SK-N-SH (cell line): ENCODE measurements around the gene GLUD1. TPM values are rescaled to one million over a fixed set of nuclear protein-coding genes. Genes with fewer than 3 reads are reported as not detected.
A peak's percentile ranks its signal among the peaks of the same experiment; 100 is the strongest.

Source experiments
- CTCF ChIA-PET: fragments of 300-600, 350-600 bp; formaldehyde crosslinking; extraction: SDS; loops from one replicate; lab custom pipeline; 2021; lab: Yijun Ruan, JAX
- POLR2A ChIA-PET: fragments of 350-600 bp; sonication (Branson Sonifier 250); formaldehyde crosslinking; extraction: SDS; loops from one replicate; lab custom pipeline; 2020; ENCODE audit warnings: antibody characterized with exemption, inconsistent platforms; lab: Yijun Ruan, JAX
- DNase-seq: peaks from one replicate; pipeline ENCODE4 v3.0.0; 2012
- H2AFZ ChIP-seq: fragments of 200-600 bp; sonication (generic); 2 replicates; pipeline ENCODE4 v1.8.1; 2016; ENCODE audit warnings: antibody characterized with exemption, mild to moderate bottlenecking, low read depth
- H3F3A ChIP-seq: fragments of 200-600 bp; sonication (generic); replicated peaks from 2 replicates; pipeline ENCODE3; 2016; ENCODE audit warnings: antibody characterized with exemption, mild to moderate bottlenecking; ENCODE audit not compliant: insufficient read depth
- H3K27ac ChIP-seq, 2 experiments: fragments of 200-500 bp in 1 of 2; fragments of 200-600 bp in 1 of 2; sonication (Bioruptor generic) in 1 of 2; sonication (generic), shearing (Covaris generic) in 1 of 2; 2 replicates each; pipeline versions ENCODE4 v1.5.1 to v1.6.1; 2014 to 2016; ENCODE audit warnings: low read depth in 2 of 2, inconsistent platforms in 1 of 2, low read length in 1 of 2, mild to moderate bottlenecking in 1 of 2, mixed read lengths in 1 of 2
- H3K27me3 ChIP-seq: fragments of 200-600 bp; sonication (generic), shearing (Covaris generic); 2 replicates; pipeline ENCODE4 v1.6.1; 2016; ENCODE audit warnings: mixed run types; ENCODE audit not compliant: insufficient read depth
- H3K36me3 ChIP-seq, 2 experiments: fragments of 200-500 bp in 1 of 2; fragments of 200-600 bp in 1 of 2; sonication (Bioruptor generic) in 1 of 2; sonication (generic) in 1 of 2; replicated peaks in 1 of 2; 2 replicates each; pipeline versions ENCODE3 to v1.5.1; 2014 to 2016; ENCODE audit warnings: low read length in 1 of 2, mild to moderate bottlenecking in 1 of 2; ENCODE audit not compliant: insufficient read depth in 2 of 2, control insufficient read depth in 1 of 2
- H3K4me1 ChIP-seq, 2 experiments: fragments of 200-500 bp in 1 of 2; fragments of 200-600 bp in 1 of 2; sonication (Bioruptor generic) in 1 of 2; sonication (generic), shearing (Covaris generic) in 1 of 2; 2 replicates each; pipeline versions ENCODE4 v1.5.1 to v1.6.1; 2014 to 2016; ENCODE audit warnings: low read depth in 1 of 2, low read length in 1 of 2, mixed run types in 1 of 2; ENCODE audit not compliant: insufficient read depth in 2 of 2, control insufficient read depth in 1 of 2
- H3K4me2 ChIP-seq: fragments of 200-600 bp; sonication (generic), shearing (Covaris generic); 2 replicates; pipeline ENCODE4 v1.6.1; 2017; ENCODE audit warnings: mixed run types
- H3K4me3 ChIP-seq, 2 experiments: fragments of 200-500 bp in 1 of 2; fragments of 200-600 bp in 1 of 2; sonication (Bioruptor generic) in 1 of 2; sonication (generic), shearing (Covaris generic) in 1 of 2; 2 replicates each; pipeline versions ENCODE4 v1.5.1 to v1.8.1; 2014 to 2016; ENCODE audit warnings: low read depth in 2 of 2, inconsistent platforms in 1 of 2, low read length in 1 of 2, mild to moderate bottlenecking in 1 of 2, mixed read lengths in 1 of 2, moderate library complexity in 1 of 2
- H3K79me2 ChIP-seq: fragments of 200-600 bp; sonication (generic); 2 replicates; pipeline ENCODE4 v1.8.1; 2017; ENCODE audit warnings: mild to moderate bottlenecking; ENCODE audit not compliant: insufficient read depth
- H3K9ac ChIP-seq: fragments of 200-600 bp; sonication (generic); 2 replicates; pipeline ENCODE4 v1.6.1; 2017; ENCODE audit warnings: mixed run types
- H3K9me2 ChIP-seq: fragments of 200-600 bp; sonication (generic); 2 replicates; pipeline ENCODE4 v1.6.1; 2017; ENCODE audit warnings: mixed run types
- H3K9me3 ChIP-seq: fragments of 200-600 bp; sonication (generic); 2 replicates; pipeline ENCODE4 v1.6.1; 2017; ENCODE audit warnings: mixed run types, mild to moderate bottlenecking, moderate library complexity
- H4K20me1 ChIP-seq: fragments of 200-600 bp; sonication (generic); 2 replicates; pipeline ENCODE4 v1.6.1; 2017; ENCODE audit warnings: mild to moderate bottlenecking, mixed run types; ENCODE audit not compliant: insufficient read depth
- CHD2 ChIP-seq: fragments of 150-350 bp; IDR thresholded peaks from 2 replicates; pipeline ENCODE4 v1.6.1; 2018; ENCODE audit warnings: low read length; ENCODE audit not compliant: partially characterized antibody
- CTCF ChIP-seq: fragments of 200-600 bp; sonication (generic); IDR thresholded peaks from 2 replicates; pipeline ENCODE4 v1.6.1; 2017; ENCODE audit warnings: antibody characterized with exemption, mild to moderate bottlenecking, moderate library complexity
- ELF1 ChIP-seq: IDR thresholded peaks from 2 replicates; pipeline ENCODE4 v1.4.0; 2012
- FOSL2 ChIP-seq: IDR thresholded peaks from 2 replicates; pipeline ENCODE4 v1.4.0; 2012; ENCODE audit warnings: low read depth, mild to moderate bottlenecking, moderate library complexity, borderline replicate concordance
- FOXJ3 ChIP-seq: sonication (generic); formaldehyde crosslinking; IDR thresholded peaks from 2 replicates; pipeline ENCODE4 v1.5.1; 2020; ENCODE audit warnings: mild to moderate bottlenecking, missing genetic modification reagents
- FOXM1 ChIP-seq: IDR thresholded peaks from 2 replicates; pipeline ENCODE4 v1.4.0; 2012; ENCODE audit warnings: low read depth, mild to moderate bottlenecking
- GATA2 ChIP-seq: sonication (generic); formaldehyde crosslinking; IDR thresholded peaks from 2 replicates; pipeline ENCODE4 v1.5.0; 2020; ENCODE audit warnings: mild to moderate bottlenecking, missing genetic modification reagents
- JUND ChIP-seq: IDR thresholded peaks from 2 replicates; pipeline ENCODE4 v1.4.0; 2012
- MEF2A ChIP-seq: IDR thresholded peaks from 2 replicates; pipeline ENCODE4 v1.4.0; 2012; ENCODE audit warnings: low read depth, borderline replicate concordance
- NFIC ChIP-seq: IDR thresholded peaks from 2 replicates; pipeline ENCODE4 v1.4.0; 2012; ENCODE audit warnings: borderline replicate concordance
- NRF1 ChIP-seq: IDR thresholded peaks from 2 replicates; pipeline ENCODE4 v1.6.1; 2012; ENCODE audit warnings: low read depth, mild to moderate bottlenecking, low read length
- RAD21 ChIP-seq: IDR thresholded peaks from 2 replicates; pipeline ENCODE4 v1.6.1; 2012; ENCODE audit warnings: mild to moderate bottlenecking, low read length
- RFX5 ChIP-seq: IDR thresholded peaks from 2 replicates; pipeline ENCODE4 v1.6.1; 2012; ENCODE audit warnings: mild to moderate bottlenecking, improper control_type of control experiment, low read length
- RXRA ChIP-seq: IDR thresholded peaks from 2 replicates; pipeline ENCODE4 v1.4.0; 2012; ENCODE audit warnings: low read depth, mild to moderate bottlenecking, borderline replicate concordance
- SIN3A ChIP-seq: IDR thresholded peaks from 2 replicates; pipeline ENCODE4 v1.6.1; 2012; ENCODE audit warnings: low read depth, mild to moderate bottlenecking, low read length, moderate library complexity, borderline replicate concordance
- SMC3 ChIP-seq: IDR thresholded peaks from 2 replicates; pipeline ENCODE4 v1.6.1; 2012; ENCODE audit warnings: low read depth, low read length, improper control_type of control experiment
- TAF1 ChIP-seq: IDR thresholded peaks from 2 replicates; pipeline ENCODE4 v1.6.1; 2012; ENCODE audit warnings: low read depth, mild to moderate bottlenecking, low read length, moderate library complexity, borderline replicate concordance
- TEAD4 ChIP-seq: IDR thresholded peaks from 2 replicates; pipeline ENCODE4 v1.4.0; 2012; ENCODE audit warnings: mild to moderate bottlenecking, borderline replicate concordance; ENCODE audit not compliant: insufficient read depth
- USF2 ChIP-seq: fragments of 150-350 bp; IDR thresholded peaks from 2 replicates; pipeline ENCODE4 v1.6.1; 2017; ENCODE audit warnings: antibody characterized with exemption, low read length, low read depth, borderline replicate concordance
- YY1 ChIP-seq: IDR thresholded peaks from 2 replicates; pipeline ENCODE4 v1.4.0; 2012; ENCODE audit warnings: low read depth, mild to moderate bottlenecking
- WGBS: methylation state at CpG from one replicate; pipeline ENCODE4 v1.1.6; 2017; ENCODE audit warnings: low lambda C conversion rate; 5-methylcytosine and 5-hydroxymethylcytosine counted together
- polyA plus RNA-seq, 3 experiments: library from polyadenylated mRNA; depleted of rRNA; stranded (reverse); fragments of >200 nt; gene quantifications; 2 replicates each; pipeline ENCODE4 v1.2.3, GENCODE V29; 2012
- TF ChIP-seq, protein P1 (sequence below): IDR thresholded peaks from 2 replicates; pipeline ENCODE4 v1.4.0; 2012; ENCODE audit warnings: low read depth, borderline replicate concordance
- TF ChIP-seq, protein P2 (sequence below): IDR thresholded peaks from 2 replicates; pipeline ENCODE4 v1.6.1; 2012; ENCODE audit warnings: mild to moderate bottlenecking, low read depth, low read length, moderate library complexity
- TF ChIP-seq, protein P3 (sequence below): IDR thresholded peaks from 2 replicates; pipeline ENCODE4 v1.4.0; 2012; ENCODE audit warnings: low read depth, borderline replicate concordance

GLUD1 gene
- 43.3 and 56.2 TPM in 2 replicates for polyA plus RNA-seq (2012; rRNA removed)
- polyA plus RNA-seq (2012; cell fraction: cytosol; rRNA removed): 52.3 and 53.5 TPM in 2 replicates
- polyA plus RNA-seq (2012; cell fraction: nucleus; rRNA removed): 26.2 and 44.4 TPM in 2 replicates

GRCh38 chr10:87094373-87095235 lies at the start of gene GLUD1, which contains the start of gene SHLD2:
Gene GLUD1, minus strand, starts transcription at chr10:87094843. Its CDS starts 74 bp downstream, at chr10:87094769.
Gene SHLD2, plus strand, starts transcription at chr10:87095206. Its CDS starts 56,149 bp downstream, at chr10:87151355.
- CTCF ChIA-PET: interaction anchor here (0.6 to 0.7 kb wide), 2 partner anchors 131 to 156 kb away, joined by 3 read pairs; no protein-coding TSS in a partner anchor
- TF ChIP-seq RFX5: no peak
- no peak for TF ChIP-seq GATA2 (CRISPR knock-in tag)
- no peak for TF ChIP-seq USF2
- no peak for TF ChIP-seq MEF2A
- no peak for TF ChIP-seq NFIC
- TF ChIP-seq RAD21: no peak
- TF ChIP-seq, protein P1, sequence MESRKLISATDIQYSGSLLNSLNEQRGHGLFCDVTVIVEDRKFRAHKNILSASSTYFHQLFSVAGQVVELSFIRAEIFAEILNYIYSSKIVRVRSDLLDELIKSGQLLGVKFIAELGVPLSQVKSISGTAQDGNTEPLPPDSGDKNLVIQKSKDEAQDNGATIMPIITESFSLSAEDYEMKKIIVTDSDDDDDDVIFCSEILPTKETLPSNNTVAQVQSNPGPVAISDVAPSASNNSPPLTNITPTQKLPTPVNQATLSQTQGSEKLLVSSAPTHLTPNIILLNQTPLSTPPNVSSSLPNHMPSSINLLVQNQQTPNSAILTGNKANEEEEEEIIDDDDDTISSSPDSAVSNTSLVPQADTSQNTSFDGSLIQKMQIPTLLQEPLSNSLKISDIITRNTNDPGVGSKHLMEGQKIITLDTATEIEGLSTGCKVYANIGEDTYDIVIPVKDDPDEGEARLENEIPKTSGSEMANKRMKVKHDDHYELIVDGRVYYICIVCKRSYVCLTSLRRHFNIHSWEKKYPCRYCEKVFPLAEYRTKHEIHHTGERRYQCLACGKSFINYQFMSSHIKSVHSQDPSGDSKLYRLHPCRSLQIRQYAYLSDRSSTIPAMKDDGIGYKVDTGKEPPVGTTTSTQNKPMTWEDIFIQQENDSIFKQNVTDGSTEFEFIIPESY: no peak
- TF ChIP-seq SIN3A: 0 out of 2 replicates have a peak, but pooled peaks have one; percentile 47
- TF ChIP-seq, protein P2, sequence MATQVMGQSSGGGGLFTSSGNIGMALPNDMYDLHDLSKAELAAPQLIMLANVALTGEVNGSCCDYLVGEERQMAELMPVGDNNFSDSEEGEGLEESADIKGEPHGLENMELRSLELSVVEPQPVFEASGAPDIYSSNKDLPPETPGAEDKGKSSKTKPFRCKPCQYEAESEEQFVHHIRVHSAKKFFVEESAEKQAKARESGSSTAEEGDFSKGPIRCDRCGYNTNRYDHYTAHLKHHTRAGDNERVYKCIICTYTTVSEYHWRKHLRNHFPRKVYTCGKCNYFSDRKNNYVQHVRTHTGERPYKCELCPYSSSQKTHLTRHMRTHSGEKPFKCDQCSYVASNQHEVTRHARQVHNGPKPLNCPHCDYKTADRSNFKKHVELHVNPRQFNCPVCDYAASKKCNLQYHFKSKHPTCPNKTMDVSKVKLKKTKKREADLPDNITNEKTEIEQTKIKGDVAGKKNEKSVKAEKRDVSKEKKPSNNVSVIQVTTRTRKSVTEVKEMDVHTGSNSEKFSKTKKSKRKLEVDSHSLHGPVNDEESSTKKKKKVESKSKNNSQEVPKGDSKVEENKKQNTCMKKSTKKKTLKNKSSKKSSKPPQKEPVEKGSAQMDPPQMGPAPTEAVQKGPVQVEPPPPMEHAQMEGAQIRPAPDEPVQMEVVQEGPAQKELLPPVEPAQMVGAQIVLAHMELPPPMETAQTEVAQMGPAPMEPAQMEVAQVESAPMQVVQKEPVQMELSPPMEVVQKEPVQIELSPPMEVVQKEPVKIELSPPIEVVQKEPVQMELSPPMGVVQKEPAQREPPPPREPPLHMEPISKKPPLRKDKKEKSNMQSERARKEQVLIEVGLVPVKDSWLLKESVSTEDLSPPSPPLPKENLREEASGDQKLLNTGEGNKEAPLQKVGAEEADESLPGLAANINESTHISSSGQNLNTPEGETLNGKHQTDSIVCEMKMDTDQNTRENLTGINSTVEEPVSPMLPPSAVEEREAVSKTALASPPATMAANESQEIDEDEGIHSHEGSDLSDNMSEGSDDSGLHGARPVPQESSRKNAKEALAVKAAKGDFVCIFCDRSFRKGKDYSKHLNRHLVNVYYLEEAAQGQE: no peak
- no peak for TF ChIP-seq CTCF
- no peak for TF ChIP-seq YY1
- TF ChIP-seq FOSL2: no peak
- no peak; the same call in 1 of the 2 replicates for TF ChIP-seq TAF1
- peak; percentile 19 for TF ChIP-seq CHD2
- no peak for TF ChIP-seq FOXM1
- no peak for TF ChIP-seq RXRA
- TF ChIP-seq NRF1: peak; percentile 58; the same call in 1 of the 2 replicates
- no peak for TF ChIP-seq TEAD4
- TF ChIP-seq SMC3: no peak
- TF ChIP-seq, protein P3, sequence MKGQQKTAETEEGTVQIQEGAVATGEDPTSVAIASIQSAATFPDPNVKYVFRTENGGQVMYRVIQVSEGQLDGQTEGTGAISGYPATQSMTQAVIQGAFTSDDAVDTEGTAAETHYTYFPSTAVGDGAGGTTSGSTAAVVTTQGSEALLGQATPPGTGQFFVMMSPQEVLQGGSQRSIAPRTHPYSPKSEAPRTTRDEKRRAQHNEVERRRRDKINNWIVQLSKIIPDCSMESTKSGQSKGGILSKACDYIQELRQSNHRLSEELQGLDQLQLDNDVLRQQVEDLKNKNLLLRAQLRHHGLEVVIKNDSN: no peak
- peak; percentile 68 for TF ChIP-seq ELF1
- no peak for TF ChIP-seq FOXJ3 (CRISPR knock-in tag)
- no peak for TF ChIP-seq JUND

More at GRCh38 chr10:87094373-87095235, at the start of gene GLUD1, which contains the start of gene SHLD2:
- H3K4me2 ChIP-seq: peak within 1 kb of the TSS; percentile 92
- H3F3A ChIP-seq: peaks cover 7% of the 10 kb centered on the region
- POLR2A ChIA-PET: interaction anchor here (1.2 kb wide), 1 partner anchor 152 kb away, joined by 3 read pairs; no protein-coding TSS in a partner anchor
- peaks cover 78% of the 10 kb centered on the region for H3K79me2 ChIP-seq
- DNase-seq: peak; percentile 96
- H3K27me3 ChIP-seq: no peaks in the 10 kb centered on the region
- H3K27ac ChIP-seq: peak within 1 kb of the TSS; percentile 80 to 92
- H3K9ac ChIP-seq: peak within 1 kb of the TSS; percentile 75
- peak within 1 kb of the TSS; percentile 74 to 85 for H3K4me3 ChIP-seq
- H4K20me1 ChIP-seq: peaks cover 19% of the 10 kb centered on the region
- peak within 1 kb of the TSS; percentile 74 for H2AFZ ChIP-seq
- H3K9me3 ChIP-seq: no peaks in the 10 kb centered on the region
- H3K36me3 ChIP-seq: peaks cover 14 to 31% of the 10 kb centered on the region in 2 experiments
- peaks cover 8% of the 10 kb centered on the region in 2 experiments; a peak in 3 of 4 replicates for H3K4me1 ChIP-seq
- 0% methylated on average over 7 of the region's 111 CpGs for WGBS
- H3K9me2 ChIP-seq: no peaks in the 10 kb centered on the region
